NCI-H82 treated with DMSO at 0.1 percent for 48 hours (cell line): ENCODE results near the gene PLIN4.
"Not testable (repeated sequence)": the region's sequence is repeated elsewhere in the genome, so short reads cannot be mapped to it uniquely, and the experiment has no call there.

Experiments
- DNase-seq: peaks from one replicate; lab custom pipeline; 2025; ENCODE audit not compliant: unreplicated experiment; lab: John Stamatoyannopoulos, UW

PLIN4 gene

GRCh38 chr19:4547303-4548237 is 29.3 kb upstream of the PLIN4 start:
- DNase-seq: no peak

GRCh38 chr19:4543842-4544647 is 25.8 kb upstream of the PLIN4 start:
- DNase-seq: no peak

- no peak for DNase-seq
Measured at GRCh38 chr19:4542896-4543841, 24.9 kb upstream of the PLIN4 start.

GRCh38 chr19:4541806-4542145 is 23.5 kb upstream of the PLIN4 start:
- not testable (repeated sequence) for DNase-seq

GRCh38 chr19:4541114-4541805 is 23.0 kb upstream of the PLIN4 start:
- no peak for DNase-seq

GRCh38 chr19:4539693-4540581 is 21.7 kb upstream of the PLIN4 start, which contains the start of gene LRG1:
TSS of gene LRG1 (minus strand) at chr19:4540036. CDS start at chr19:4540013, 23 bp downstream.
- no peak for DNase-seq

GRCh38 chr19:4539169-4539692 is 20.9 kb upstream of the PLIN4 start:
- DNase-seq: no peak

- no peak for DNase-seq
Measured at GRCh38 chr19:4538601-4538954, 20.3 kb upstream of the PLIN4 start.

GRCh38 chr19:4537953-4538600 is 19.8 kb upstream of the PLIN4 start:
- no peak for DNase-seq

- no peak for DNase-seq
Measured at GRCh38 chr19:4536798-4537197, 18.5 kb upstream of the PLIN4 start.

- peak; percentile 58 for DNase-seq
Measured at GRCh38 chr19:4534836-4535658, 16.8 kb upstream of the PLIN4 start, which contains the start of gene PLIN5. TSS of gene PLIN5 (minus strand) at chr19:4535224. CDS start at chr19:4534074, 1,150 bp downstream.

- no peak for DNase-seq
Measured at GRCh38 chr19:4533835-4534424, 15.6 kb upstream of the PLIN4 start.

- DNase-seq: no peak
Measured at GRCh38 chr19:4533334-4533733, 15.0 kb upstream of the PLIN4 start.

GRCh38 chr19:4531562-4532165 is 13.4 kb upstream of the PLIN4 start:
- no peak for DNase-seq

- DNase-seq: no peak
Measured at GRCh38 chr19:4529924-4530522, 11.7 kb upstream of the PLIN4 start.

GRCh38 chr19:4528843-4529242 is 10.6 kb upstream of the PLIN4 start:
- DNase-seq: no peak
